RWPE1 (cell line): Measurements from ENCODE around the gene MMD.

Experiments used
- CTCF ChIA-PET: fragments of 350-600 bp; sonication (Branson Sonifier 250); formaldehyde crosslinking; extraction: SDS; loops from one replicate; lab custom pipeline; 2021; lab: Yijun Ruan, JAX
- POLR2A ChIA-PET: fragments of 400-600 bp; formaldehyde crosslinking; extraction: SDS; loops from one replicate; lab custom pipeline; 2020; ENCODE audit warnings: antibody characterized with exemption; ENCODE audit not compliant: low non-redundant PET; lab: Yijun Ruan, JAX
- DNase-seq: peaks from one replicate; pipeline ENCODE4 v3.0.0; 2012; ENCODE audit warnings: low spot score
- H3K27ac ChIP-seq: fragments of 450-650 bp; 2 replicates; pipeline ENCODE4 v1.5.1; 2017
- TF ChIP-seq, protein P1 (sequence below): fragments of 450-650 bp; conservative IDR thresholded peaks from 2 replicates; pipeline ENCODE4 v1.5.1; 2017; ENCODE audit warnings: low read depth, mild to moderate bottlenecking

The MMD gene

GRCh38 chr17:55437159-55437605, 15.5 kb upstream of the MMD start:
- H3K27ac ChIP-seq = no peak overlapping the region
- CTCF ChIA-PET = no interaction called here
- DNase-seq = no peak
- POLR2A ChIA-PET = no interaction called here
- TF ChIP-seq, protein P1, sequence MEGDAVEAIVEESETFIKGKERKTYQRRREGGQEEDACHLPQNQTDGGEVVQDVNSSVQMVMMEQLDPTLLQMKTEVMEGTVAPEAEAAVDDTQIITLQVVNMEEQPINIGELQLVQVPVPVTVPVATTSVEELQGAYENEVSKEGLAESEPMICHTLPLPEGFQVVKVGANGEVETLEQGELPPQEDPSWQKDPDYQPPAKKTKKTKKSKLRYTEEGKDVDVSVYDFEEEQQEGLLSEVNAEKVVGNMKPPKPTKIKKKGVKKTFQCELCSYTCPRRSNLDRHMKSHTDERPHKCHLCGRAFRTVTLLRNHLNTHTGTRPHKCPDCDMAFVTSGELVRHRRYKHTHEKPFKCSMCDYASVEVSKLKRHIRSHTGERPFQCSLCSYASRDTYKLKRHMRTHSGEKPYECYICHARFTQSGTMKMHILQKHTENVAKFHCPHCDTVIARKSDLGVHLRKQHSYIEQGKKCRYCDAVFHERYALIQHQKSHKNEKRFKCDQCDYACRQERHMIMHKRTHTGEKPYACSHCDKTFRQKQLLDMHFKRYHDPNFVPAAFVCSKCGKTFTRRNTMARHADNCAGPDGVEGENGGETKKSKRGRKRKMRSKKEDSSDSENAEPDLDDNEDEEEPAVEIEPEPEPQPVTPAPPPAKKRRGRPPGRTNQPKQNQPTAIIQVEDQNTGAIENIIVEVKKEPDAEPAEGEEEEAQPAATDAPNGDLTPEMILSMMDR = no peak

DNA sequence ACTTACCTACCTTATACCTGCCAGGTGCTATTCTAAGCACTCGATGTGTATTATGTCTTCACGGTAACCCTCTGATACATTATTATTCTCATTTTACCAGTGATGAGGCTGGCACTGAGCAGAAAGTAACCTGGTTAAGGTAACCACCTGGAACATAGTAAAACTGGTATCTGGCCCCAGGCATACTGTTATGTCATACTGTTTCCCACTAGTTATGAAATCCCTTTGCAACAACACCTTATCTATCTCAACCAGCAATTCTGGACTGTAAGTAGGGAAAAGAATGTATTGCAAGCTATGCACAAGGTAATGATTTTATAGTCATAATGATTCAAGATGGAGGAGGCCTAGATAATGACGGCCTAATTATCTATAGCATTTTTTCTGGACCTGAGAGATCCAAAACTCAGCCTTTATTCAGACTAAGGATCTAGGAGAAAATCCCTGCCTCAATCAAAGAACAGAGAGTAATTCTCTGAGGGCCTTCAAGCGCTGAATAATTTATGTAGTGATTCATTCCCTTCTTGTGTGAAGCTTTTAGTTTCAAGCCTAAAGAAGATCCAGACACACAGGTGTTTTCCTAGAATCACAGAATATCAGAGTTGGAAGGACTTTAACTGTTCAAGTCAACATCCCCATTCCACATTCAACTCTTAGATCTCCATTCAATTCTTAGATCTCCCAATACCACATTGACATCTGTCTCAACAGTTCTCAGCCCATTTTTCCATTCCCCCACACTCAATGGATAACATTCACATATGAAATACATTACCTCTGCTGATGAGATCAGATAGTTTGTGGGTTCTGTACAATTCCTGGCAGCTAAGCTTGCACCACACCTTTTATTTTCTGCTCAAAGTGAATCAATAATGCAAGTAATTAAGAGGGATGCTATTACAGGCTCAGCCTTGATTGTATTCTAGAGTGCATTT, 14.9 kb upstream of the MMD start:
- CTCF ChIA-PET = interaction anchor here (1.1 kb wide), 1 partner anchor 79 kb away, joined by 3 read pairs; no protein-coding TSS in a partner anchor
- TF ChIP-seq, protein P1 = no peak
- POLR2A ChIA-PET = no interaction called here
- H3K27ac ChIP-seq = no peak overlapping the region
- no peak for DNase-seq

GRCh38 chr17:55435408-55435807, 13.8 kb upstream of the MMD start:
- CTCF ChIA-PET = no interaction called here
- TF ChIP-seq, protein P1 = no peak
- POLR2A ChIA-PET = no interaction called here
- no peak overlapping the region for H3K27ac ChIP-seq
- no peak for DNase-seq

DNA sequence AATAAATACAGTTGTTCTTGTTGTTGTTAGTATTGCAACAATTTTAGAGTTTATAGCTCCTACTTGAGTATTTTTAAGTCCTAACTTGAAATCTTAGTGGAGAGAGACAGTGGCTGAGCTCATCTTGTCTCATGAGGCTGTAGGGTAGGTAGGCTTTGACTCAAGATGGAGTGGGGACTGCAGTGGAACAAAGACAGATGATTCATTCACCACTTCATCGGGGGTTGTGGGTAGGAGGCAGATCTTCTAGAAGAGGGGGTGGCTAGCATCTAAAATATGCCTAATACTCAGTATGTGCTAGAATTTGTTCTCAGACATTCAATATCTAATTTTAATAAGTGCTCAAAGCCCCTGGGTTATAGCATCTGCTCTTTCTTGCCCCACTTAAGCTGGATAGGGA, 13.1 kb upstream of the MMD start:
- ChIA-PET CTCF (no interaction called here), POLR2A (no interaction called here)
- TF ChIP-seq, protein P1 = no peak
- no peak for DNase-seq
- no peak overlapping the region for H3K27ac ChIP-seq

DNA sequence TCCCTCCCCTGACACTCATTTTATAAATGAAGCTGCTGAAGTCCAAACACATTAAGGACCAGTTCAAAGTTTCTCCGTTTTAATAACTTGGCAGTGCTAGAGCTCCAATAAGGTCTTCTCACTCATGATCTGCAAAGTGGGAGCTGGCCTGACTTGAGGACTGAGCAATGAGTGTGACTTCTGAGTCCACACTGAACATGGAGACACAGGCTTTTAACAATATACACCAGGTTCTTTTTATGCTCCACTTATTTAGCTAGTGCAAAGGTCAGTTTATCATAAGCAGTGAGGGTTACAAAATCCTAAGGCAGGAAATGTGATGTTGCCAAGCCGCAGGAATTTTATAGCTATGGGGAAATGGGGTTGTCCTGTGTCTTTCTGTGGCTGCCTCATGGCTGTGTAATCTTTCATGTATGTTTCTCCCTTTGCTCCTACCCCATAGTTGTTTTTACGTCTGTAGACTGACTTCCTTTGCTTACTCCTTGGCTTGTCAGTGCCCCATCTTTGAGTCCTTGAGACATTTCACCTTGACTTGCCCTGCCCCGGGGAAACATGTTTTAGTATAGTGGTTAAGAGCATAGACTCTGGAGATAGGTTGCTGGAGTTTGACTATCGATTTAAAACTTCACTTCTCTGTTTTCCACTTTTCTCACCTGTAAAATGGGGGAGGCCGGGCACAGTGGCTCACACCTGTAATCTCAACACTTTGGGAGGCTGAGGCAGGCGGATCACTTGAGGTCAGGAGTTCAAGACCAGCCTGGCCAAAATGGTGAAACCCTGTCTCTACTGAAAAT, 12.2 kb upstream of the MMD start:
- H3K27ac ChIP-seq = peak overlapping the region; percentile 73
- TF ChIP-seq, protein P1 = no peak
- ChIA-PET CTCF (interaction anchor here (0.7 to 1.5 kb wide), 2 partner anchors 80 to 182 kb away, joined by 3 read pairs; no protein-coding TSS in a partner anchor), POLR2A (no interaction called here)
- peak; percentile 86 for DNase-seq

- TF ChIP-seq, protein P1 = no peak
- peak; percentile 89 for DNase-seq
- H3K27ac ChIP-seq = no peak overlapping the region
- ChIA-PET CTCF (interaction anchor here (1.5 kb wide), 1 partner anchor 81 kb away, joined by 3 read pairs; no protein-coding TSS in a partner anchor), POLR2A (no interaction called here)
Observed at GRCh38 chr17:55433029-55433628, 11.5 kb upstream of the MMD start.
